Suprapubic skin (tissue), 4 donors: ENCODE measurements around the gene PELI2. TPM values are rescaled to one million over a fixed set of nuclear protein-coding genes. Genes with fewer than 3 reads are reported as not detected.

Source experiments
- DNase-seq, 2 donors: peaks; one replicate each; pipeline ENCODE4 v3.0.0-alpha.2; 2019; ENCODE audit warnings: low spot score in 2 of 2
- H3K27ac ChIP-seq: fragments of 200-600 bp; sonication (generic); one replicate; pipeline ENCODE4 v1.5.1; 2019
- H3K27me3 ChIP-seq: fragments of 200-600 bp; sonication (generic); one replicate; pipeline ENCODE4 v1.5.1; 2019
- H3K36me3 ChIP-seq: fragments of 200-600 bp; sonication (generic); one replicate; pipeline ENCODE4 v1.5.1; 2019
- H3K4me1 ChIP-seq: fragments of 200-600 bp; sonication (generic); one replicate; pipeline ENCODE4 v1.5.1; 2019
- H3K4me3 ChIP-seq: fragments of 200-600 bp; sonication (generic); one replicate; pipeline ENCODE4 v1.5.1; 2019; ENCODE audit warnings: mild to moderate bottlenecking
- H3K9me3 ChIP-seq: fragments of 200-600 bp; sonication (generic); one replicate; pipeline ENCODE4 v1.5.1; 2019
- CTCF ChIP-seq, 2 donors: fragments of 200-600 bp in 1 of 2; fragments of 450-650 bp in 1 of 2; sonication (generic) in 1 of 2; IDR thresholded peaks; one replicate each; pipeline ENCODE4 v1.5.1; 2016 to 2019; ENCODE audit warnings: antibody characterized with exemption in 2 of 2, mild to moderate bottlenecking in 1 of 2, moderate library complexity in 1 of 2
- EP300 ChIP-seq: sonication (generic); formaldehyde crosslinking; IDR thresholded peaks from one replicate; pipeline ENCODE4 v1.6.1; 2017; ENCODE audit warnings: antibody characterized with exemption
- POLR2A ChIP-seq, 2 donors: fragments of 450-650 bp; IDR thresholded peaks; one replicate each; pipeline ENCODE4 v1.6.1; 2017; ENCODE audit warnings: antibody characterized with exemption in 2 of 2, mild to moderate bottlenecking in 2 of 2, moderate library complexity in 2 of 2
- POLR2AphosphoS5 ChIP-seq, 3 donors: sonication (generic); formaldehyde crosslinking; IDR thresholded peaks; one replicate each; pipeline ENCODE4 v1.6.1; 2017; ENCODE audit warnings: antibody characterized with exemption in 3 of 3
- WGBS: methylation state at CpG from one replicate; pipeline ENCODE4 v1.1.5; 2018; 5-methylcytosine and 5-hydroxymethylcytosine counted together
- total RNA-seq, 4 donors: library from RNA; depleted of rRNA; stranded (reverse); fragments of >200 nt; gene quantifications; one replicate each; pipeline ENCODE4 v1.1.0, GENCODE V29; 2016

PELI2 gene
- total RNA-seq, 4 donors from 2014 or later: 6.9 to 19.4 (median 12.6) TPM

GRCh38 chr14:56235388-56235787, 117.2 kb downstream of the PELI2 start:
- no peaks in the 10 kb centered on the region for H3K4me1 ChIP-seq
- no peaks in the 10 kb centered on the region for H3K9me3 ChIP-seq
- no peak overlapping the region for H3K4me3 ChIP-seq
- H3K27me3 ChIP-seq: no peaks in the 10 kb centered on the region
- 82% methylated on average over 4 of the region's 4 CpGs for WGBS
- no peak overlapping the region for H3K27ac ChIP-seq
- no peaks in the 10 kb centered on the region for H3K36me3 ChIP-seq
- TF ChIP-seq EP300 (no peak), POLR2A (IDR thresholded peaks at IDR 0.05) (no peak), CTCF (IDR thresholded peaks at IDR 0.05) (no peak), POLR2AphosphoS5 (IDR thresholded peaks at IDR 0.05) (no peak)
- DNase-seq: no peak

GRCh38 chr14:56237398-56237797, 119.2 kb downstream of the PELI2 start:
- Histone ChIP-seq H3K4me1 (no peaks in the 10 kb centered on the region), H3K27me3 (no peaks in the 10 kb centered on the region), H3K9me3 (no peaks in the 10 kb centered on the region), H3K4me3 (no peak overlapping the region), H3K27ac (no peak overlapping the region), H3K36me3 (no peaks in the 10 kb centered on the region)
- DNase-seq: no peak
- 73% methylated on average over 2 of the region's 2 CpGs for WGBS
- TF ChIP-seq POLR2A (IDR thresholded peaks at IDR 0.05): no peak
- TF ChIP-seq POLR2AphosphoS5 (IDR thresholded peaks at IDR 0.05): no peak
- no peak for TF ChIP-seq EP300
- TF ChIP-seq CTCF (IDR thresholded peaks at IDR 0.05): no peak

GRCh38 chr14:56241461-56241860, 123.2 kb downstream of the PELI2 start:
- no peak for DNase-seq
- Histone ChIP-seq H3K4me3 (no peak overlapping the region), H3K27ac (no peak overlapping the region), H3K4me1 (peaks cover 2% of the 10 kb centered on the region), H3K9me3 (no peaks in the 10 kb centered on the region), H3K36me3 (no peaks in the 10 kb centered on the region), H3K27me3 (no peaks in the 10 kb centered on the region)
- no peak for TF ChIP-seq EP300
- 84% methylated on average over 6 of the region's 6 CpGs for WGBS

GRCh38 chr14:56243110-56243509, 124.9 kb downstream of the PELI2 start:
- 78% methylated on average over 2 of the region's 2 CpGs for WGBS

GRCh38 chr14:56244138-56244789, 126.1 kb downstream of the PELI2 start:
- DNase-seq: no peak
- no peak overlapping the region for H3K27ac ChIP-seq
- H3K27me3 ChIP-seq: no peaks in the 10 kb centered on the region
- H3K4me3 ChIP-seq: no peak overlapping the region
- TF ChIP-seq POLR2AphosphoS5 (IDR thresholded peaks at IDR 0.05) (no peak), CTCF (IDR thresholded peaks at IDR 0.05) (no peak), POLR2A (IDR thresholded peaks at IDR 0.05) (no peak), EP300 (no peak)
- H3K4me1 ChIP-seq: peaks cover 2% of the 10 kb centered on the region
- no peaks in the 10 kb centered on the region for H3K36me3 ChIP-seq
- WGBS: 53% methylated on average over 5 of the region's 5 CpGs
- no peaks in the 10 kb centered on the region for H3K9me3 ChIP-seq

More at GRCh38 chr14:56243110-56243509, 124.9 kb downstream of the PELI2 start:
- Histone ChIP-seq H3K4me3 (no peak overlapping the region), H3K27me3 (no peaks in the 10 kb centered on the region), H3K27ac (no peak overlapping the region), H3K4me1 (peaks cover 2% of the 10 kb centered on the region), H3K36me3 (no peaks in the 10 kb centered on the region), H3K9me3 (no peaks in the 10 kb centered on the region)
- TF ChIP-seq POLR2AphosphoS5 (IDR thresholded peaks at IDR 0.05) (no peak), EP300 (no peak), CTCF (IDR thresholded peaks at IDR 0.05) (no peak), POLR2A (IDR thresholded peaks at IDR 0.05) (no peak)
- no peak for DNase-seq
